ENCODE measurements around the gene RYR1. TPM values are rescaled to one million over a fixed set of nuclear protein-coding genes. Genes with fewer than 3 reads are reported as not detected.

Gene RYR1
- total and polyA plus RNA-seq, 11 donors, result 0.44 to 2.1 (median 0.86) TPM

- Histone ChIP-seq H3K4me1 (peaks cover 0 to 26% (median 5%) of the 10 kb centered on the region in 12 donors), H3K36me3 (no peaks in the 10 kb centered on the region), H3K27me3 (no peaks in the 10 kb centered on the region), H3K27ac (no peak overlapping the region), H3K4me3 (no peak overlapping the region), H3K9me3 (no peaks in the 10 kb centered on the region)
- WGBS, 4 donors, result 70 to 87% (median 84%) methylated on average over 4 of the region's 4 CpGs
- ATAC-seq (no peak), DNase-seq (no peak)
- TF ChIP-seq POLR2A (IDR thresholded peaks at IDR 0.05) (no peak), CTCF (IDR thresholded peaks at IDR 0.05) (no peak)
- intact Hi-C loops (cut with DNase I), result loop anchor here in 9 of 10 donors (5.0 to 10.0 kb wide), 7 partner anchors 73 to 410 kb away; partner anchors contain the start of genes MRPS12 (in 6 of the 9), SARS2 (in 6 of the 9), EIF3K (in 1 of the 9) and MAP4K1 (in 1 of the 9)
Measured at GRCh38 chr19:38542040-38542439, 108.5 kb downstream of the RYR1 start.

GRCh38 chr19:38543286-38543806 is 109.9 kb downstream of the RYR1 start:
- no peaks in the 10 kb centered on the region for H3K27me3 ChIP-seq
- WGBS, 4 donors, result 43 to 79% (median 77%) methylated on average over 15 to 19 of the region's 19 CpGs
- intact Hi-C loops (cut with DNase I), result loop anchor here in 9 of 10 donors (5.0 to 10.0 kb wide), 7 partner anchors 71 to 409 kb away; partner anchors contain the start of genes MRPS12 (in 6 of the 9), SARS2 (in 6 of the 9), EIF3K (in 1 of the 9) and MAP4K1 (in 1 of the 9)

GRCh38 chr19:38543807-38544568 is 110.5 kb downstream of the RYR1 start:
- peak overlapping the region in 1 of 12 donors; percentile 14 for H3K27ac ChIP-seq
- H3K36me3 ChIP-seq, result no peaks in the 10 kb centered on the region
- peak; percentile 64 to 84 (median 83) for ATAC-seq
- no peaks in the 10 kb centered on the region for H3K9me3 ChIP-seq
- peaks cover 0 to 17% (median 5%) of the 10 kb centered on the region in 12 donors for H3K4me1 ChIP-seq
- H3K4me3 ChIP-seq, result peak overlapping the region in 4 of 12 donors; percentile 9 to 44 (median 26)
- no peaks in the 10 kb centered on the region for H3K27me3 ChIP-seq
- TF ChIP-seq POLR2A (IDR thresholded peaks at IDR 0.05) (no peak), CTCF (IDR thresholded peaks at IDR 0.05) (peak in 8 of 12 donors; percentile 43 to 69 (median 58))
- 31 to 53% (median 45%) methylated on average over 21 of the region's 21 CpGs for WGBS, 4 donors
- peak in 4 of 5 donors; percentile 44 to 67 (median 55) for DNase-seq
- intact Hi-C loops (cut with DNase I), result loop anchor here (1.0 to 10.0 kb wide), 9 partner anchors 71 to 408 kb away; partner anchors contain the start of genes MRPS12 (in 7 of the 10), SARS2 (in 7 of the 10), EIF3K (in 1 of the 10) and MAP4K1 (in 1 of the 10)

More at GRCh38 chr19:38543286-38543806, 109.9 kb downstream of the RYR1 start:
- Histone ChIP-seq H3K36me3 (no peaks in the 10 kb centered on the region), H3K4me1 (peaks cover 0 to 24% (median 5%) of the 10 kb centered on the region in 12 donors), H3K9me3 (no peaks in the 10 kb centered on the region), H3K4me3 (peak overlapping the region in 1 of 12 donors; percentile 44), H3K27ac (no peak overlapping the region)
- no peak for DNase-seq
- peak in 1 of 4 donors; percentile 17 for ATAC-seq
- TF ChIP-seq CTCF (IDR thresholded peaks at IDR 0.05), result no peak
- TF ChIP-seq POLR2A (IDR thresholded peaks at IDR 0.05), result no peak
